GM23248 (cell line): Measurements from ENCODE around the gene KDM4B. TPM values are rescaled to one million over a fixed set of nuclear protein-coding genes. Genes with fewer than 3 reads are reported as not detected.
"Not testable (repeated sequence)": the region's sequence is repeated elsewhere in the genome, so short reads cannot be mapped to it uniquely, and the experiment has no call there.

Source experiments
- DNase-seq: peaks from one replicate; pipeline ENCODE4 v3.0.0-alpha.2; 2015
- H2AFZ ChIP-seq: fragments of 200-600 bp; sonication (generic); 2 replicates; pipeline ENCODE4 v1.6.1; 2016; ENCODE audit warnings: antibody characterized with exemption
- H3F3A ChIP-seq: fragments of 200-600 bp; sonication (generic); 2 replicates; pipeline ENCODE4 v1.6.1; 2016; ENCODE audit warnings: mild to moderate bottlenecking, antibody characterized with exemption, mixed run types; ENCODE audit not compliant: insufficient read depth
- H3K27ac ChIP-seq: fragments of 200-600 bp; sonication (generic); 2 replicates; pipeline ENCODE4 v1.5.1; 2016; ENCODE audit warnings: mild to moderate bottlenecking
- H3K27me3 ChIP-seq: fragments of 200-600 bp; sonication (generic); replicated peaks from 2 replicates; pipeline ENCODE4 v1.6.1; 2016; ENCODE audit warnings: mild to moderate bottlenecking; ENCODE audit not compliant: insufficient read depth
- H3K36me3 ChIP-seq: fragments of 200-600 bp; sonication (generic); 2 replicates; pipeline ENCODE4 v1.6.1; 2016; ENCODE audit warnings: low read depth, mild to moderate bottlenecking
- H3K4me1 ChIP-seq: fragments of 200-600 bp; sonication (generic); 2 replicates; pipeline ENCODE4 v1.6.1; 2016; ENCODE audit warnings: mild to moderate bottlenecking; ENCODE audit not compliant: insufficient read depth
- H3K4me2 ChIP-seq: fragments of 200-600 bp; sonication (generic); one replicate; pipeline ENCODE4 v1.6.1; 2016; ENCODE audit warnings: mild to moderate bottlenecking; ENCODE audit not compliant: unreplicated experiment
- H3K4me3 ChIP-seq: fragments of 200-600 bp; sonication (generic); 2 replicates; pipeline ENCODE4 v1.5.1; 2016; ENCODE audit warnings: mild to moderate bottlenecking
- H3K79me2 ChIP-seq: fragments of 200-600 bp; sonication (generic); 2 replicates; pipeline ENCODE4 v1.6.1; 2016; ENCODE audit warnings: mild to moderate bottlenecking; ENCODE audit not compliant: insufficient read depth
- H3K9ac ChIP-seq: fragments of 200-600 bp; sonication (generic); 2 replicates; pipeline ENCODE4 v1.6.1; 2016; ENCODE audit warnings: mild to moderate bottlenecking
- H3K9me2 ChIP-seq: fragments of 200-600 bp; sonication (generic); 2 replicates; pipeline ENCODE4 v1.6.1; 2016; ENCODE audit warnings: mixed run types, mild to moderate bottlenecking, moderate library complexity; ENCODE audit not compliant: insufficient read depth
- H3K9me3 ChIP-seq: fragments of 200-600 bp; sonication (generic); one replicate; pipeline ENCODE4 v1.6.1; 2017; ENCODE audit warnings: low read depth
- H4K20me1 ChIP-seq: fragments of 200-600 bp; sonication (generic); 2 replicates; pipeline ENCODE4 v1.6.0; 2016; ENCODE audit not compliant: insufficient read depth
- EZH2 ChIP-seq: fragments of 200-600 bp; sonication (generic); IDR thresholded peaks from 2 replicates; pipeline ENCODE4 v1.6.1; 2018; ENCODE audit warnings: antibody characterized with exemption, mild to moderate bottlenecking; ENCODE audit not compliant: insufficient read depth, poor library complexity, severe bottlenecking
- EZH2phosphoT487 ChIP-seq: fragments of 200-600 bp; sonication (generic); IDR thresholded peaks from 2 replicates; pipeline ENCODE4 v1.6.1; 2018; ENCODE audit warnings: antibody characterized with exemption, moderate library complexity, mild to moderate bottlenecking, low read depth; ENCODE audit not compliant: insufficient read depth
- WGBS, 2 experiments: methylation state at CpG; one replicate each; pipeline ENCODE4 v1.1.6; 2015 to 2017; ENCODE audit warnings: low lambda C conversion rate in 2 of 2, low coverage in 1 of 2; ENCODE audit errors: missing lambda C conversion rate in 2 of 2; 5-methylcytosine and 5-hydroxymethylcytosine counted together
- in situ Hi-C: fragments of 300-500 bp; cut with MboI; formaldehyde crosslinking; loops from 2 replicates; pipeline ENCODE4 v1.15.0; 2020
- polyA plus RNA-seq: library from polyadenylated mRNA; unstranded; fragments of >200 nt; fragmentation: Nextera tagmentation; extraction: Ambion mirVana; gene quantifications from 2 replicates; pipeline ENCODE4 v1.2.1, GENCODE V29; 2016
- total RNA-seq: library from RNA; depleted of rRNA; stranded (reverse); fragments of >200 nt; shearing (Covaris generic); gene quantifications from 2 replicates; pipeline ENCODE4 v1.2.3, GENCODE V29; 2014

KDM4B gene
- total and polyA plus RNA-seq, 2 experiments from 2014 or later: 14.8 to 28.7 TPM

GRCh38 chr19:5026706-5027273 is 57.9 kb downstream of the KDM4B start:
- H3K9me2 ChIP-seq: no peaks in the 10 kb centered on the region
- no peaks in the 10 kb centered on the region for H3K27me3 ChIP-seq
- 65 to 77% methylated on average over 15 of the region's 15 CpGs for WGBS, 2 experiments
- no peak overlapping the region for H3K27ac ChIP-seq
- no peak overlapping the region for H3K4me3 ChIP-seq
- no peak for DNase-seq
- H3K4me1 ChIP-seq: peaks cover 10% of the 10 kb centered on the region
- H3K9me3 ChIP-seq: no peaks in the 10 kb centered on the region
- no peaks in the 10 kb centered on the region for H3F3A ChIP-seq
- no peak overlapping the region for H3K9ac ChIP-seq
- H2AFZ ChIP-seq: no peak overlapping the region
- TF ChIP-seq EZH2phosphoT487: no peak
- TF ChIP-seq EZH2: no peak
- in situ Hi-C loops: no loop called here
- no peaks in the 10 kb centered on the region for H3K36me3 ChIP-seq
- no peak overlapping the region for H3K4me2 ChIP-seq
- H3K79me2 ChIP-seq: peaks cover 100% of the 10 kb centered on the region
- H4K20me1 ChIP-seq: peaks cover 20% of the 10 kb centered on the region; the same call in 1 of the 2 replicates

DNA sequence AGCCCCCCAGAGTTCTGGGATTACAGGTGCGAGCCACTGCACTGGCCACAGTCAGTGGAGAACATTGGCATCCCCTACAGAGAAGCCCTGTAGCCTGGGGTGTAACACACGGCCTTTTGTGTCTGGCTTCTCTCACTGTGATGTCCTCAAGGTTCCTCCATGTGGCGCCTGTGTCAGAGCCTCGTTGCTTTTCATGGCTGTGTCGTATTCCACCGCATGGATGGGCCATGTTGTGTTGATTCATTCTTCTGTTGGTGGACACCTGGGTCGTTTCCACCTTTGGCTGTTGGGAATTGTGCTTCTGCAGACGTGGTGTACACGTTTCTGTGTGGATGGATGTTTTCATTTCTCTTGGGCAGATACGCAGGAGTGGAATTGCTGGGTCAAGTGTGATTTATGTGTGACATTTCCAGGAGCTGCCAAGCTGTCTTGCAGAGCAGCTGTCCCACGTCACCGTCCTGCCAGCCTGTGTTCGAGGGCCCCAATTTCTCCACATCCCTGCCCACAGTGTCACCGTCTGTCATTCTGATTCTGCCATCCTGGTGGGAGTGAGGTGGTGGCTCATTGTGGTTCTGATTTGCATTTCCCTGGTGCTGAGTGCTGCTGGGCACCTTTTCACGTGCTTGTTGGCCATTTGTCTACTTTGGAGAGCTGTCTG is 59.4 kb downstream of the KDM4B start:
- peaks cover 100% of the 10 kb centered on the region for H3K79me2 ChIP-seq
- H2AFZ ChIP-seq: no peak overlapping the region
- 82 to 86% methylated on average over 15 of the region's 15 CpGs for WGBS, 2 experiments
- DNase-seq: no peak
- H3K9ac ChIP-seq: no peak overlapping the region
- no peaks in the 10 kb centered on the region for H3K36me3 ChIP-seq
- no peaks in the 10 kb centered on the region for H3K27me3 ChIP-seq
- no peaks in the 10 kb centered on the region for H3K9me3 ChIP-seq
- in situ Hi-C loops: no loop called here
- H3K4me1 ChIP-seq: peaks cover 14% of the 10 kb centered on the region
- no peaks in the 10 kb centered on the region for H3F3A ChIP-seq
- H3K27ac ChIP-seq: no peak overlapping the region
- TF ChIP-seq EZH2: no peak
- no peak for TF ChIP-seq EZH2phosphoT487
- H3K4me3 ChIP-seq: no peak overlapping the region
- H3K4me2 ChIP-seq: no peak overlapping the region
- H3K9me2 ChIP-seq: no peaks in the 10 kb centered on the region
- H4K20me1 ChIP-seq: peaks cover 20% of the 10 kb centered on the region; the same call in 1 of the 2 replicates

DNA sequence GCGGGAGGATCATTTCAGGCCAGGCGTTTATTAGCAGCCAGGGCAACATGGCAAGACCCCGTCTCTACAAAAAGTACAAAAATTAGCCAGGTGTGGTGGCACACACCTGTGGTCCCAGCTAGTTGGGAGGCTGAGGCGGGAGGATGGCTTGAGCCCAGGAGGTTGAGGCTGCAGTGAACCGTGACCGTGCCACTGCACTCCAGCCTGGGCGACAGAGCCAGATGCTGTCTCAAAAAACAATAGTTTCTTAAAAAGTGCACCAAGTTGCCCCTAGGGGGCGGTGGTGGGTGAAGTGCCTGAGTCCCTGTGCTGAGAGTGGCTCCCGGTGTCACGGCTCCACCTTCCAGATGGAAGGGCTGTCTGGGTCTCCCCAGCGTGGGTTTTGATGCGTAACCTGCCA is 60.7 kb downstream of the KDM4B start:
- H3K9me2 ChIP-seq, H3K27me3 ChIP-seq, H3K4me3 ChIP-seq, H3F3A ChIP-seq, in situ Hi-C loops, H3K9ac ChIP-seq, H3K9me3 ChIP-seq, H2AFZ ChIP-seq, H3K36me3 ChIP-seq, H3K4me2 ChIP-seq, H3K27ac ChIP-seq: not testable (repeated sequence)
- 49 to 57% methylated on average over 12 of the region's 12 CpGs for WGBS, 2 experiments
- DNase-seq: peak; percentile 69
- peaks cover 20% of the 10 kb centered on the region; the same call in 1 of the 2 replicates for H4K20me1 ChIP-seq
- H3K79me2 ChIP-seq: peaks cover 100% of the 10 kb centered on the region
- H3K4me1 ChIP-seq: peaks cover 12% of the 10 kb centered on the region

GRCh38 chr19:5030136-5030820 is 61.4 kb downstream of the KDM4B start:
- H3K9ac ChIP-seq: no peak overlapping the region
- H3K36me3 ChIP-seq: no peaks in the 10 kb centered on the region
- in situ Hi-C loops: loop anchor here (10.0 kb wide), 1 partner anchor 225 kb away; no protein-coding TSS in a partner anchor
- no peaks in the 10 kb centered on the region for H3K9me3 ChIP-seq
- H3K27me3 ChIP-seq: no peaks in the 10 kb centered on the region
- H3K79me2 ChIP-seq: peaks cover 100% of the 10 kb centered on the region
- no peak for DNase-seq
- no peak overlapping the region for H2AFZ ChIP-seq
- no peak overlapping the region for H3K4me2 ChIP-seq
- no peak overlapping the region for H3K4me3 ChIP-seq
- H3K9me2 ChIP-seq: no peaks in the 10 kb centered on the region
- peaks cover 16% of the 10 kb centered on the region; the same call in 1 of the 2 replicates for H4K20me1 ChIP-seq
- WGBS, 2 experiments: 78% methylated on average over 14 to 15 of the region's 15 CpGs
- H3K4me1 ChIP-seq: peaks cover 9% of the 10 kb centered on the region
- H3K27ac ChIP-seq: no peak overlapping the region
- H3F3A ChIP-seq: no peaks in the 10 kb centered on the region
- TF ChIP-seq EZH2phosphoT487: no peak
- TF ChIP-seq EZH2: no peak
